Measurements from ENCODE around the gene CYP1A1.

CYP1A1 gene

DNA sequence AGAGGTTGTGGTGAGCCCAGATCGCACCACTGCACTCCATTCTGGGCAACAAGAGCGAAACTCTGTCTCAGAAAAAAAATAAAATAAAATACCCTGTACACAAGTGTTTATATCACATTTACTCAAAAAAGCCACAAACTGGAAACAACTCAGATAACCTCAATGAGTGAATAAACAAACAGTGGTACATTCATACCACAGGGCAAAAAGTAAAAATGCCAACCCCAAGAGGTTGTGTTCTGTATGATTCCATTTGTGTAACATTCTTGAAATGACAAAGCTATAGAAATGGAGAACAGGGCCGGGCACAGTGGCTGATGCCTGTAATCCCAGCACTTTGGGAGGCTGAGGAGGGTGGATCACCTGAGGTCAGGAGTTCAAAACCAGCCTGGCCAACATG lies 42.4 kb downstream of the CYP1A1 start:
- DNase-seq = no peak

DNA sequence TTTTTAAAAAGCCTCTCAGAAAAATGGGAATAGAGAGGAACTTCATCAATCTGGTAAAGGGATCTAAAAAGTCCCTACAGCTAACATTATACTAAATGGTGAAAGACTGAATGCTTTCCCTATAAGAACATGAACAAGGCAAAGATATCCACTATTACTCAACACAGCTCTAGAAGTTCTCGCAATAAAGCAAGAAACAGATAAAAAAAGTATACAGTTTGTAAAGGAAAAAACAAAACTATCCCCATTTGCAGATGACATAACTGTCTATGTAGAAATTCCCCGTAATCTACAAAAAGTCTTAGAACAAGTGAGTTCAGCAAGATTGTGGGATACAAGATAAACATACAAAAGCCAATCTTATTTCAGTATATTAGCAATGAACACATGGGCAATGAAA lies 44.9 kb downstream of the CYP1A1 start:
- no peak for DNase-seq

GRCh38 chr15:74676801-74677200 lies 48.5 kb downstream of the CYP1A1 start:
- DNase-seq = no peak

DNA sequence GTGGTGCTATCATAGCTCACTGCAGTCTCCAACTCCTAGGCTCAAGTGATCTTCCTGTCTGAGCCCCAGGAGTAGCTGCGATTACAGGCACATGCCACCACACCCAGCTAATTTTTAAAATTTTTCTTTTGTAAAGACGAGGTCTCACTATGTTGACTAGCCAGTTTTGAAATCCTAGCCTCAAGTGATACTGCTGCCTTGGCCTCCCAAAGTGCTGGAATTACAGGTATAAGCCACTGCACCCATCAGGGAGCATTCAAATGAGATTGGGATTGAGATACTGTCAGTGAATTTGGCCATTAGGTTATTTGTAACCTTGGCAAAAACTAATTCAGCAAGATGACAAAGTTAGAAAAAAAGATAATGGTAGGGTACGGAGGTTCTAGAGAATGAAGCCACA lies 51.2 kb downstream of the CYP1A1 start:
- no peak for DNase-seq

DNA sequence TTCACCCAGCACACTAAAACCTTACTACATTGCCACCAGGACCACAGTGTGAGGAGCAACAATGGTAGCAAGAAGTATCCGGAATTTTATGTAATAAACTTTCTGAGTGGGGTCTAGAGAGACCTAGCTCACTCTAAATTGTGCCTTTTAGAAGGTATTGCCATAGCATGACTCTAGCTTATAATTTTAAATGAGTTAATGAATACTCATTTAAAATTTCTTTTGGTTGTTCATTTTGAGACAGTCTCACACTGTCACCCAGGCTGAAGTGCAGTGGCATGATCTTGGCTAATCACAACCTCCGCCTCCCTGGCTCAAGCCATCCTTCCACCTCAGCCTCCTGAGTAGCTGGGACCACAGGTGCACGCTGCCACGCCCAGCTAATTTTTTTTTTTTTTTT lies 55.7 kb downstream of the CYP1A1 start:
- no peak for DNase-seq

All from stimulated activated naive CD4-positive, alpha-beta T cell treated with Interleukin-2 at 50 U/mL for 16 hours (primary cell).